ENCODE measurements around the gene XXYLT1. TPM values are rescaled to one million over a fixed set of nuclear protein-coding genes. Genes with fewer than 3 reads are reported as not detected.

The XXYLT1 gene
- total RNA-seq, 2 experiments from 2014 or later, result 17.2 to 19.6 TPM

DNA sequence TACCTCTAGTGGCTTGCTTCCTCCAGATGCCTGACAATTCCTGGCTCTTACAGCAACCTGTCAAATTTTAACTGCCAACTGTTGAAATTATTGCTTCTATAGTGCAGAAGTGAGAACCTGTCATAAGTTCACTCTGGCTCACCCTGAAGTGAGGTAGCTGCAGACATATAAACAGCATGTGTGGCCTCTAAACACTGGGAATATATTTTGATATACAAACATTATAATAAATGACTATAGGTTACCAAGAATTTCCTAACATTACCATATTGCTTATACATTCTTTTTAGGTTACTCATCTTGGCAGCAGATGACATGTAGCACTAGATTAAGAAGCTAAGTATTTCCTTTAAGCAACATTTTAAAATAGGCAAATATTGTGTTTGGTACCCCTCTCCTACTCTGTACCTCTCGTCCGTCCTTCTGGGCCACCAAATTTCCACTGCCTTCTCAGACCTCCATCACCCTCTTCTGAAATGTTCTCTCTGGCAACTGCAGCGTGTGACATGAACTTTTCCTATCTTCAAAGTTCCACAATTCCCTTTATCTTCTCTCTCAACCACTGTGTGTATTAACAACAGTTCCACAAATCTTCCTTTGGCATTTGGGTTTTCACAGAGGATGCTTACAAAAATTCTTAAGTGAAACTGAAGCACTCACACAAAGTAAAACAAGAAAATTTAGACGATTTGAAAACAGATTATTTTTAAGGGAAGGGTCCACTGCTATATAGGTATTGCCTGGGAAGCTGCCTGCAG lies 15.3 kb upstream of the XXYLT1 start:
- POLR2A ChIA-PET, result interaction anchor here (0.9 kb wide), 1 partner anchor 9 kb away, joined by 5 read pairs; no protein-coding TSS in a partner anchor
- intact Hi-C loops (cut with micrococcal nuclease; ENCODE audit: unreplicated experiment), result no loop called here
- H3K36me3 ChIP-seq (ENCODE audit: insufficient read depth, low read length), result peaks cover 68% of the 10 kb centered on the region
- H3K9me2 ChIP-seq (ENCODE audit: insufficient read depth, low read length), result no peaks in the 10 kb centered on the region
- DNase-seq (ENCODE audit: low spot score), result no peak
- H3K27ac ChIP-seq (ENCODE audit: low read depth, low read length, poor library complexity, severe bottlenecking), result no peak overlapping the region
- H2AFZ ChIP-seq (ENCODE audit: low read length), result no peak overlapping the region
- H3K4me1 ChIP-seq (ENCODE audit: insufficient read depth, low read length, poor library complexity, severe bottlenecking), result no peaks in the 10 kb centered on the region
- CTCF ChIA-PET (ENCODE audit: unreplicated experiment), result no interaction called here
- no peak overlapping the region for H3K4me2 ChIP-seq (ENCODE audit: low read length)
- TF ChIP-seq CTCF (conservative IDR thresholded peaks at IDR 0.05; ENCODE audit: low read length) (no peak), EZH2phosphoT487 (IDR thresholded peaks at IDR 0.05; ENCODE audit: borderline replicate concordance, low read depth, low read length) (no peak)
- BruUV-seq (replicated peaks), result no TSS peak
- no peaks in the 10 kb centered on the region for H3K79me2 ChIP-seq (ENCODE audit: insufficient read depth, low read depth, low read length)
- H4K20me1 ChIP-seq (ENCODE audit: insufficient read depth, low read length), result no peaks in the 10 kb centered on the region
- no peaks in the 10 kb centered on the region for H3K9me3 ChIP-seq (ENCODE audit: low read length)
- no peak overlapping the region for H3K4me3 ChIP-seq (ENCODE audit: low read depth, low read length, poor library complexity, severe bottlenecking)

- TF ChIP-seq EZH2phosphoT487 (IDR thresholded peaks at IDR 0.05; ENCODE audit: borderline replicate concordance, low read depth, low read length) (no peak), CTCF (conservative IDR thresholded peaks at IDR 0.05; ENCODE audit: low read length) (no peak)
- Histone ChIP-seq H3K9me3 (ENCODE audit: low read length) (no peaks in the 10 kb centered on the region), H3K79me2 (ENCODE audit: insufficient read depth, low read depth, low read length) (no peaks in the 10 kb centered on the region), H2AFZ (ENCODE audit: low read length) (no peak overlapping the region), H3K27ac (ENCODE audit: low read depth, low read length, poor library complexity, severe bottlenecking) (no peak overlapping the region), H3K4me1 (ENCODE audit: insufficient read depth, low read length, poor library complexity, severe bottlenecking) (no peaks in the 10 kb centered on the region), H3K4me3 (ENCODE audit: low read depth, low read length, poor library complexity, severe bottlenecking) (no peak overlapping the region), H3K9me2 (ENCODE audit: insufficient read depth, low read length) (no peaks in the 10 kb centered on the region), H4K20me1 (ENCODE audit: insufficient read depth, low read length) (no peaks in the 10 kb centered on the region), H3K4me2 (ENCODE audit: low read length) (no peak overlapping the region), H3K36me3 (ENCODE audit: insufficient read depth, low read length) (peaks cover 62% of the 10 kb centered on the region)
- ChIA-PET POLR2A (interaction anchor here (1.1 kb wide), 1 partner anchor 17 kb away, joined by 3 read pairs; no protein-coding TSS in a partner anchor), CTCF (ENCODE audit: unreplicated experiment) (no interaction called here)
- no peak for DNase-seq (ENCODE audit: low spot score)
- intact Hi-C loops (cut with micrococcal nuclease; ENCODE audit: unreplicated experiment), result no loop called here
- no TSS peak for BruUV-seq (replicated peaks)
Measured at GRCh38 chr3:195285372-195285771, 14.4 kb upstream of the XXYLT1 start.

DNA sequence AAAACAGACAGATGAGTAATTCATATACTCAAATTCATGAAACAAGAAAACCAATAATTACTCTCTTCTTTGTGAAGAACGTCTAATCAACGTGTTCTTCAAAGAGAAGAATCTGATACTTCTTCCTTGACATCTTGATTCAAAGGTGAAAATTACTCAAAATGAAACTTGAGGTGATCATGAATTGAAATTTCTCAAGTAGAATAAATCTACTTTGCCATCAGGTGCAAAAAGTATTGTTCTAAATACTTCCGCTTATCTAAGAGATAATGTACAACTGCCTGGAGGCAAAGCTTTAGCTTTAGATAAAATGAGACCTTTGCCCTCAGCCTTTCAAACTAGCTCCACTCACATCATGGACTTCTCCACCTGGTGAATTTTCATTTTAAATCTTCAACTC lies 13.9 kb upstream of the XXYLT1 start:
- Histone ChIP-seq H3K36me3 (ENCODE audit: insufficient read depth, low read length) (peaks cover 57% of the 10 kb centered on the region), H3K4me2 (ENCODE audit: low read length) (no peak overlapping the region), H4K20me1 (ENCODE audit: insufficient read depth, low read length) (no peaks in the 10 kb centered on the region), H3K9me3 (ENCODE audit: low read length) (no peaks in the 10 kb centered on the region), H3K27ac (ENCODE audit: low read depth, low read length, poor library complexity, severe bottlenecking) (no peak overlapping the region), H3K4me3 (ENCODE audit: low read depth, low read length, poor library complexity, severe bottlenecking) (no peak overlapping the region), H3K4me1 (ENCODE audit: insufficient read depth, low read length, poor library complexity, severe bottlenecking) (no peaks in the 10 kb centered on the region), H3K9me2 (ENCODE audit: insufficient read depth, low read length) (no peaks in the 10 kb centered on the region), H2AFZ (ENCODE audit: low read length) (no peak overlapping the region), H3K79me2 (ENCODE audit: insufficient read depth, low read depth, low read length) (no peaks in the 10 kb centered on the region)
- BruUV-seq (replicated peaks), result no TSS peak
- intact Hi-C loops (cut with micrococcal nuclease; ENCODE audit: unreplicated experiment), result no loop called here
- TF ChIP-seq EZH2phosphoT487 (IDR thresholded peaks at IDR 0.05; ENCODE audit: borderline replicate concordance, low read depth, low read length) (no peak), CTCF (conservative IDR thresholded peaks at IDR 0.05; ENCODE audit: low read length) (no peak)
- CTCF ChIA-PET (ENCODE audit: unreplicated experiment), result no interaction called here
- POLR2A ChIA-PET, result interaction anchor here (0.9 to 1.1 kb wide), 2 partner anchors 12 to 17 kb away, joined by 3 read pairs; no protein-coding TSS in a partner anchor
- DNase-seq (ENCODE audit: low spot score), result no peak

Data from OCI-LY7 (cell line).